Hematopoietic multipotent progenitor cell treated with erythropoietin and hydrocortisone succinate and interleukin-3 and kit ligand, for 17 days (in vitro differentiated cells): Measurements from ENCODE around the gene PRDM7.
"Not testable (repeated sequence)": the region's sequence is repeated elsewhere in the genome, so short reads cannot be mapped to it uniquely, and the experiment has no call there.

Source experiments
- DNase-seq: peaks from one replicate; pipeline ENCODE4 v3.0.0-alpha.2; 2015; ENCODE audit warnings: low spot score

The PRDM7 gene

GRCh38 chr16:90012991-90013745 lies 64.0 kb downstream of the PRDM7 start:
- DNase-seq: no peak

- no peak for DNase-seq
Measured at GRCh38 chr16:90011908-90012501, 65.1 kb downstream of the PRDM7 start.

- DNase-seq: no peak
Measured at GRCh38 chr16:90011508-90011819, 65.7 kb downstream of the PRDM7 start.

DNA sequence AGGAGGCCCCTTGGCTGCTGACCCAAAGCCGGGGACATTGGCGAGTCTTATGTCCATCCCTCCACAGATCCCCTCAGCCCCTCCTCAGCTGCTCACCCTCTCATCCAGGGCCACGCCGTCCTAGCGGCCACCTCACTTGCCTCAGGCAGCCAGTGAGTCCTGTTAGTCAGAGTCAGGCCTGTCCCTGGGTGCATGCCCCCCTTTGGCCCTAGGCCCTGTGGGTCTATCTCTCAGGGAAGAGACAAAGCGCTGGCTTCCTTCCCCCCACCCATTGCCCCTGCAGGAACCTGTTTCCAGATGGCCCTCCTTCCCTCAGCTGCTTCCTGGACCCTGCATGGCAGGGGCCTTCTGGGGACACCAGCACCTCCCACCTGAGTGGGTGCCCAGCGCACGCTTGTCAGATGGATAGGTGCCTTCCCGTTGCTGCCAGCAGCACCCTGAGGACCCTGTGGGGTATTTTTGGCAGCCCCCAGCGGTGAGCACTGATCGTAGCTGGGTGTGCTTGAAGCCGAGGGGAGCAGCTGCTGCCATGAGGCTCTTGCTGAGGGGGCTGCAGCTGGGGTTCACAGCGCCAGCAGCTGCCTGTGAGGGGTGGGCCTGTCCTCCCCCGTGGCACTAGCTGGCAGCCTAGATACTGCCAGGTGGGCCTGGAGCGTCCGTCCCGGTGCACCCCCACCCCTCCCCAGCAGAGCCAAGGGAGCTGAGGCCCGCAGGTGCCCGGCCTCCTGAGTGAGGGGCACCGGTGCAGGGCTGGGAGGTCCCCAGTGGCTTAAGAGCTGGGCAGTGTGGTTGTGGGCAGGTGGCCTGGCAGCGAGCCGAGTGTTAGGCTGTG lies 66.2 kb downstream of the PRDM7 start:
- no peak for DNase-seq

DNA sequence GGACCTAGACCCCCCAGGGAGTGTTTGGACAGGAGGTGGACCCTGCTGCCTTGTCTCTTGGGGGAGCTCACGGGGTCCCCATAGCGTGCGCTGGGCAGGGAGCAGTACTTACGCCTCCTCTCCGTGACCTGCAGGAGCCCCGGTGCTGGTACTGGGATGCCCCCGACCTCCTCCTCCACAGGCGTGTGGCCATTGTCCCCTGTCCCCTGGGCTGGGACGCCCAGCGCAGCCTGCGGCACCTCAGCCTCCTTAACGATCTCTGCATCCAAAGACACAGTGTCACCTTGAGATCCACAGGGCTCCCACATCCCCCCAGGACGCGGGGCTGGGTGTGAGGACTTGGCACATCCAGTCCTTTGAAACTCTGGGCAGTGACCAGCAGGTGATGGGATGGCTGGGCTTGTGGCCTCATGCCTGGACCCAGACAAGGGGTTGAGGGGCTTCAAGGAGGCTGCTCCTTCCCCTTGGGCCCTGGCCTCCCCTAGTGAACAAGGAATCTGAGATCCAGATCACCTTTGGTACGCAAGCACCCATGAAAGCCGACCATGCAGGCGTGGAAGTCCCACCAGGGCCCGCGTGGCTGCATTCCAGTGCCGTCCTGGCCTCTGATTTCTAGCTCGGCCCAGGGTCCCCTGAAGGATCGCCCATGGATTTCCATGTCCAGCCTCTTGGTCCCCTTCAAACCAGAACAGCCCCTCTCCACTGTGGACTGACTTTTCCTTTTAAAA lies 67.8 kb downstream of the PRDM7 start:
- no peak for DNase-seq

DNA sequence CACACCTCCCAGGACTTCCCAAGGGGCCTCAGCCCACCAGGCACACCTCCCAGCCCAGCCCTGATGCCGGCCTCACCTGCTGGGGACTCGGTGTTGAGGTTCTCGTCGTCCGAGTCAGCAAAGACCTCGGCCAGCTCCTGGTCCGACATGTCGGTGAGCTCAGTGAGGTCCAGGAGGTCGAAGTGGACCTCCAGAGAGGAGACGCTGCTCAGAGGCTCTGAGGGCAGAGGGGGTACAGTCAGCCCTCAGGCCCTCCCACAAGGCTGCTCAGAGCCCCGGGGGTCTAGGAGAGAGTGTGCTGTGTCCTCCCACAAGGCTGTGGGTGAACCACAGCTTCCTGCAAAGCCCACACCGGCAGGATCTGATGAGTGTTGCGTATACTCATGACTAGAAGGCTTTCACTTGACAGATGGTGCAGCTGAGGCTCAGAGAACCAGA lies 68.4 kb downstream of the PRDM7 start:
- DNase-seq: no peak

DNA sequence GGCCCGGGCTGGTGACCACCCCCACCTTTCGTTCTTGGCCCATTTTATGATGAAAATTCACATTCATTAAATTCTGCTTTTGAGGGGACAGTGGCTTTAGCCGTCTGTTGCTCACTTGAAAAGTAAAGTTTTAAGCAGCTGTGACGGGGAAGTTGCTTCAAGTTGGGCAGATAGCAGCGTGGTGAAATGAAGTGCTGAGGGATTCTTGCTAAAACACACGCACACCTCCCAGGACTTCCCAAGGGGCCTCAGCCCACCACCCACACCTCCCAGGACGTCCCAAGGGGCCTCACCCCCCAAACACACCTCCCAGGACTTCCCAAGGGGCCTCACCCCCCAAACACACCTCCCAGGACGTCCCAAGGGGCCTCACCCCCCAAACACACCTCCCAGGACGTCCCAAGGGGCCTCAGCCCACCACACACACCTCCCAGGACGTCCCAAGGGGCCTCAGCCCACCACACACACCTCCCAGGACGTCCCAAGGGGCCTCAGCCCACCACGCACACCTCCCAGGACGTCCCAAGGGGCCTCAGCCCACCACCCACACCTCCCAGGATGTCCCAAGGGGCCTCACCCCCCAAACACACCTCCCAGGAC lies 69.4 kb downstream of the PRDM7 start:
- DNase-seq: not testable (repeated sequence)

DNA sequence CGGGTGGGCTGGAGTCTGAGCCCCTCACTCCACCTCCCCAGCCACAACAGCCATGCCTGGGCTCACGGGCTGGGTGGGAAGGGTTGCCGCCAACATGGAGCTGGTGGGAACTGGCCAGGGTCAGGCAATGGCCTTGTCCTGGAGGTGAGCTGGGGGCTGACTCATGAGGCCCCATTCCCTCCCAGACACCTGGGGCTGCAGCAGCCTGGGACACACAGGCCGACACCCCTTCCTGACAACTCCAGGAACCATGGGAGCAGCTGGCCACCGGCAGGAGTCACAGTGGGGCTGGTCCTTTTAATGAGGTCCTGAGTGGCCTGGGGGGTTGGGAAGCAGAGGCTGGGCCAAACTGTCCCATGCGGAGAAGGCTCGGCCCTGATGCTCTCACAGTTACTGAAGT lies 70.1 kb downstream of the PRDM7 start:
- no peak for DNase-seq
